H9 (cell line): Measurements from ENCODE around the gene UBE2G1. TPM values are rescaled to one million over a fixed set of nuclear protein-coding genes. Genes with fewer than 3 reads are reported as not detected.

ENCODE experiments used
- DNase-seq: peaks from one replicate; pipeline ENCODE4 v3.0.0-alpha.2; 2017
- H2AFZ ChIP-seq: one replicate; pipeline ENCODE4 v1.6.1; 2013; ENCODE audit warnings: mild to moderate bottlenecking, low read length, control low read depth, moderate library complexity
- H2AK5ac ChIP-seq: 2 replicates; pipeline ENCODE4 v1.6.1; 2013; ENCODE audit warnings: low read length, control low read depth, mixed read lengths; ENCODE audit not compliant: insufficient read length
- H2BK120ac ChIP-seq: one replicate; pipeline ENCODE4 v1.6.1; 2013; ENCODE audit warnings: low read depth, mild to moderate bottlenecking, low read length, control low read depth, inconsistent platforms; ENCODE audit not compliant: poor library complexity, severe bottlenecking
- H2BK12ac ChIP-seq: 2 replicates; pipeline ENCODE4 v1.6.1; 2013; ENCODE audit warnings: low read length, control low read depth, mixed read lengths, low read depth; ENCODE audit not compliant: insufficient read length
- H2BK15ac ChIP-seq: 2 replicates; pipeline ENCODE4 v1.6.1; 2013; ENCODE audit warnings: low read depth, low read length, control low read depth
- H2BK20ac ChIP-seq: one replicate; pipeline ENCODE4 v1.6.1; 2013; ENCODE audit warnings: low read depth, mild to moderate bottlenecking, low read length, control low read depth, inconsistent platforms; ENCODE audit not compliant: poor library complexity, severe bottlenecking
- H2BK5ac ChIP-seq: 2 replicates; pipeline ENCODE4 v1.6.1; 2013; ENCODE audit warnings: low read length, control low read depth, mixed read lengths; ENCODE audit not compliant: insufficient read length
- H3K14ac ChIP-seq: 2 replicates; pipeline ENCODE4 v1.6.1; 2013; ENCODE audit warnings: low read length, control low read depth; ENCODE audit not compliant: insufficient read depth
- H3K18ac ChIP-seq: 2 replicates; pipeline ENCODE4 v1.6.1; 2013; ENCODE audit warnings: low read depth, mild to moderate bottlenecking, mixed read lengths, low read length, control low read depth; ENCODE audit not compliant: insufficient read length
- H3K23ac ChIP-seq: 2 replicates; pipeline ENCODE4 v1.6.1; 2013; ENCODE audit warnings: low read length, control low read depth, mixed read lengths, low read depth; ENCODE audit not compliant: insufficient read length
- H3K23me2 ChIP-seq: 2 replicates; pipeline ENCODE4 v1.6.1; 2013; ENCODE audit warnings: low read depth, mild to moderate bottlenecking, mixed read lengths, low read length, control low read depth; ENCODE audit not compliant: insufficient read length, poor library complexity, severe bottlenecking
- H3K27ac ChIP-seq: 2 replicates; pipeline ENCODE4 v1.5.1; 2013; ENCODE audit warnings: low read length, control low read depth, mixed read lengths, low read depth; ENCODE audit not compliant: insufficient read length
- H3K27me3 ChIP-seq: 2 replicates; pipeline ENCODE4 v1.6.1; 2013; ENCODE audit warnings: low read length, control low read depth, inconsistent platforms; ENCODE audit not compliant: insufficient read depth
- H3K4ac ChIP-seq: 2 replicates; pipeline ENCODE4 v1.6.1; 2013; ENCODE audit warnings: low read depth, mild to moderate bottlenecking, control low read depth, inconsistent platforms, low read length, moderate library complexity
- H3K4me1 ChIP-seq: 2 replicates; pipeline ENCODE4 v1.6.1; 2013; ENCODE audit warnings: low read length, control low read depth, inconsistent platforms; ENCODE audit not compliant: insufficient read depth
- H3K4me2 ChIP-seq: 2 replicates; pipeline ENCODE4 v1.6.1; 2013; ENCODE audit warnings: low read length, control low read depth, mixed read lengths; ENCODE audit not compliant: insufficient read length, insufficient read depth
- H3K56ac ChIP-seq: 2 replicates; pipeline ENCODE4 v1.6.1; 2013; ENCODE audit warnings: low read depth, mild to moderate bottlenecking, mixed read lengths, low read length, control low read depth; ENCODE audit not compliant: insufficient read length
- H3K79me1 ChIP-seq: 2 replicates; pipeline ENCODE4 v1.6.1; 2013; ENCODE audit warnings: low read depth, mild to moderate bottlenecking, moderate library complexity, low read length, control low read depth, inconsistent platforms; ENCODE audit not compliant: insufficient read depth, poor library complexity, severe bottlenecking
- H3K79me2 ChIP-seq: 2 replicates; pipeline ENCODE4 v1.6.1; 2013; ENCODE audit warnings: low read length, control low read depth, inconsistent platforms; ENCODE audit not compliant: insufficient read depth
- H3K9ac ChIP-seq: 2 replicates; pipeline ENCODE4 v1.6.1; 2013; ENCODE audit warnings: low read length, control low read depth, mixed read lengths; ENCODE audit not compliant: insufficient read length; ENCODE audit errors: extremely low read depth
- H3K9me3 ChIP-seq: one replicate; pipeline ENCODE4 v1.6.1; 2013; ENCODE audit warnings: low read depth, low read length, inconsistent platforms; ENCODE audit not compliant: control insufficient read depth
- H3T11ph ChIP-seq: one replicate; pipeline ENCODE4 v1.6.1; 2013; ENCODE audit warnings: mild to moderate bottlenecking, low read length, control low read depth, inconsistent platforms
- H4K20me1 ChIP-seq: one replicate; pipeline ENCODE4 v1.6.1; 2013; ENCODE audit not compliant: control insufficient read depth, insufficient read length, insufficient read depth
- H4K5ac ChIP-seq: 2 replicates; pipeline ENCODE4 v1.6.1; 2013; ENCODE audit warnings: low read depth, mild to moderate bottlenecking, mixed read lengths, low read length, control low read depth; ENCODE audit not compliant: insufficient read length
- H4K8ac ChIP-seq: replicated peaks from 2 replicates; pipeline ENCODE4 v1.6.1; 2013; ENCODE audit warnings: low read length, control low read depth, mixed read lengths, low read depth; ENCODE audit not compliant: insufficient read length
- H4K91ac ChIP-seq: 2 replicates; pipeline ENCODE4 v1.6.1; 2013; ENCODE audit warnings: low read depth, mild to moderate bottlenecking, moderate library complexity, mixed read lengths, low read length, control low read depth; ENCODE audit not compliant: insufficient read length
- H3K27ac Mint-ChIP-seq, 3 experiments: 2 replicates in 2 of 3; 3 replicates in 1 of 3; pipeline ENCODE4 v1.8.0; 2020 to 2021; ENCODE audit warnings: mixed read lengths in 3 of 3, mild to moderate bottlenecking in 1 of 3, moderate library complexity in 1 of 3
- H3K27me3 Mint-ChIP-seq: 2 replicates; pipeline ENCODE4 v1.8.0; 2021; ENCODE audit warnings: low read depth, mild to moderate bottlenecking, moderate library complexity, mixed read lengths
- H3K36me3 Mint-ChIP-seq, 3 experiments: 2 replicates in 2 of 3; 3 replicates in 1 of 3; pipeline ENCODE4 v1.8.0; 2020 to 2021; ENCODE audit warnings: low read depth in 3 of 3, mixed read lengths in 3 of 3; ENCODE audit not compliant: insufficient read depth in 1 of 3
- H3K4me1 Mint-ChIP-seq, 2 experiments: 2 replicates each; pipeline ENCODE4 v1.8.0; 2020; ENCODE audit warnings: mixed read lengths in 2 of 2
- H3K4me3 Mint-ChIP-seq, 2 experiments: 2 replicates in 1 of 2; 3 replicates in 1 of 2; pipeline ENCODE4 v1.8.0; 2020 to 2021; ENCODE audit warnings: mild to moderate bottlenecking in 2 of 2, mixed read lengths in 2 of 2, moderate library complexity in 1 of 2
- H3K9me3 Mint-ChIP-seq, 2 experiments: 2 replicates in 1 of 2; 3 replicates in 1 of 2; pipeline ENCODE4 v1.8.0; 2020; ENCODE audit warnings: mild to moderate bottlenecking in 2 of 2, mixed read lengths in 2 of 2, moderate library complexity in 1 of 2
- WGBS: extraction: QIAGEN DNeasy Blood & Tissue Kit; methylation state at CpG from one replicate; pipeline ENCODE4 v1.1.7; 2013; ENCODE audit warnings: missing lambda C conversion rate, low lambda C conversion rate, mixed read lengths; ENCODE audit not compliant: insufficient read length; ENCODE audit errors: extremely low coverage; 5-methylcytosine and 5-hydroxymethylcytosine counted together
- total RNA-seq: library from RNA; stranded (reverse); gene quantifications from 2 replicates; pipeline ENCODE4 v1.2.1, GENCODE V29; 2021
- TF ChIP-seq, protein P1 (sequence below): fragments of 200-600 bp; sonication (generic); conservative IDR thresholded peaks from 3 replicates; pipeline ENCODE4 v1.8.0; 2021; ENCODE audit warnings: antibody characterized with exemption, mild to moderate bottlenecking

Gene UBE2G1
- total RNA-seq, 1 experiment from 2014 or later, result 188 TPM

DNA sequence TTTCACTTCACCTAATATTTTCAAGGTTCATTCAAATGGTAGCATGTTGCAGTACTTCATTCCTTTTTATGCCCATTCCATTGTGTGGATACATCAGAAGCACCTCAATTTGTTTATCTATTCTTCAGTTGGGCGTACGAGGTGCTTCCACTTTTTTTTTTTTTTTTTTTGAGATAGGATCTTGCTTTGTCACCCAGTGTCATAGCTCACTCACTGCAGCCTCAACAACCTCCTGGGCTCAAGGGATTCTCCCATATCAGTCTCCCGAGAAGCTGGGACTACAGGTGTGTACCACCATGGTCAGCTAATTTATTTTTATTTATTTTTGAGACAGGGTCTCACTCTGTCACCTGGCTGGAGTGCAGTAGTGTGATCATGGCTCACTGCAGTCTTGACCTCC is 44.7 kb upstream of the UBE2G1 start:
- no peak overlapping the region for H3K56ac ChIP-seq
- no peaks in the 10 kb centered on the region for H3K79me1 ChIP-seq
- H3K4me1 ChIP-seq, result no peaks in the 10 kb centered on the region; the same call in 1 of the 2 replicates
- TF ChIP-seq, protein P1, sequence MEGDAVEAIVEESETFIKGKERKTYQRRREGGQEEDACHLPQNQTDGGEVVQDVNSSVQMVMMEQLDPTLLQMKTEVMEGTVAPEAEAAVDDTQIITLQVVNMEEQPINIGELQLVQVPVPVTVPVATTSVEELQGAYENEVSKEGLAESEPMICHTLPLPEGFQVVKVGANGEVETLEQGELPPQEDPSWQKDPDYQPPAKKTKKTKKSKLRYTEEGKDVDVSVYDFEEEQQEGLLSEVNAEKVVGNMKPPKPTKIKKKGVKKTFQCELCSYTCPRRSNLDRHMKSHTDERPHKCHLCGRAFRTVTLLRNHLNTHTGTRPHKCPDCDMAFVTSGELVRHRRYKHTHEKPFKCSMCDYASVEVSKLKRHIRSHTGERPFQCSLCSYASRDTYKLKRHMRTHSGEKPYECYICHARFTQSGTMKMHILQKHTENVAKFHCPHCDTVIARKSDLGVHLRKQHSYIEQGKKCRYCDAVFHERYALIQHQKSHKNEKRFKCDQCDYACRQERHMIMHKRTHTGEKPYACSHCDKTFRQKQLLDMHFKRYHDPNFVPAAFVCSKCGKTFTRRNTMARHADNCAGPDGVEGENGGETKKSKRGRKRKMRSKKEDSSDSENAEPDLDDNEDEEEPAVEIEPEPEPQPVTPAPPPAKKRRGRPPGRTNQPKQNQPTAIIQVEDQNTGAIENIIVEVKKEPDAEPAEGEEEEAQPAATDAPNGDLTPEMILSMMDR, result no peak
- H3K27ac ChIP-seq, result no peak overlapping the region
- no peak overlapping the region for H2BK15ac ChIP-seq
- DNase-seq, result no peak
- no peaks in the 10 kb centered on the region for H3K27me3 Mint-ChIP-seq
- no peak overlapping the region for H3K27ac Mint-ChIP-seq
- no peak overlapping the region for H3K4ac ChIP-seq
- H2BK120ac ChIP-seq, result no peak overlapping the region
- no peaks in the 10 kb centered on the region for H3K27me3 ChIP-seq
- H3K4me3 Mint-ChIP-seq, result no peak overlapping the region
- no peak overlapping the region for H2AK5ac ChIP-seq
- H3K18ac ChIP-seq, result no peak overlapping the region
- no peaks in the 10 kb centered on the region for H4K20me1 ChIP-seq
- no peaks in the 10 kb centered on the region for H3K79me2 ChIP-seq
- no peak overlapping the region for H4K5ac ChIP-seq
- H3K4me2 ChIP-seq, result no peak overlapping the region
- no CpG with 5 or more reads among the region's 3 CpGs for WGBS
- H3K9me3 Mint-ChIP-seq, result no peaks in the 10 kb centered on the region
- H2BK20ac ChIP-seq, result no peak overlapping the region
- H3T11ph ChIP-seq, result no peak overlapping the region
- H3K9ac ChIP-seq, result no peak overlapping the region
- H2AFZ ChIP-seq, result no peak overlapping the region
- H3K14ac ChIP-seq, result no peak overlapping the region
- no peak overlapping the region for H4K8ac ChIP-seq
- no peak overlapping the region for H3K23ac ChIP-seq
- H3K9me3 ChIP-seq, result no peaks in the 10 kb centered on the region
- no peak overlapping the region for H2BK5ac ChIP-seq
- H3K23me2 ChIP-seq, result peaks cover 3% of the 10 kb centered on the region
- H3K36me3 Mint-ChIP-seq, result no peaks in the 10 kb centered on the region
- H4K91ac ChIP-seq, result no peak overlapping the region
- H3K4me1 Mint-ChIP-seq, result peaks cover 7 to 8% of the 10 kb centered on the region in 2 experiments
- H2BK12ac ChIP-seq, result no peak overlapping the region
